DOHH2 (cell line): ENCODE data around the gene CR1L.
"Not testable (repeated sequence)": the region's sequence is repeated elsewhere in the genome, so short reads cannot be mapped to it uniquely, and the experiment has no call there.

ENCODE experiments used
- EZH2phosphoT487 ChIP-seq: fragments of 200-600 bp; sonication (generic); IDR thresholded peaks from 2 replicates; pipeline ENCODE4 v1.6.1; 2017; ENCODE audit warnings: borderline replicate concordance, mild to moderate bottlenecking, antibody characterized with exemption, low read length, moderate library complexity, mixed read lengths
- TF ChIP-seq, protein P1 (sequence below): fragments of 200-600 bp; sonication (generic); IDR thresholded peaks from one replicate; pipeline ENCODE4 v1.5.1; 2014; ENCODE audit warnings: antibody characterized with exemption, mild to moderate bottlenecking, low read depth, low read length; ENCODE audit not compliant: poor library complexity, severe bottlenecking

DNA sequence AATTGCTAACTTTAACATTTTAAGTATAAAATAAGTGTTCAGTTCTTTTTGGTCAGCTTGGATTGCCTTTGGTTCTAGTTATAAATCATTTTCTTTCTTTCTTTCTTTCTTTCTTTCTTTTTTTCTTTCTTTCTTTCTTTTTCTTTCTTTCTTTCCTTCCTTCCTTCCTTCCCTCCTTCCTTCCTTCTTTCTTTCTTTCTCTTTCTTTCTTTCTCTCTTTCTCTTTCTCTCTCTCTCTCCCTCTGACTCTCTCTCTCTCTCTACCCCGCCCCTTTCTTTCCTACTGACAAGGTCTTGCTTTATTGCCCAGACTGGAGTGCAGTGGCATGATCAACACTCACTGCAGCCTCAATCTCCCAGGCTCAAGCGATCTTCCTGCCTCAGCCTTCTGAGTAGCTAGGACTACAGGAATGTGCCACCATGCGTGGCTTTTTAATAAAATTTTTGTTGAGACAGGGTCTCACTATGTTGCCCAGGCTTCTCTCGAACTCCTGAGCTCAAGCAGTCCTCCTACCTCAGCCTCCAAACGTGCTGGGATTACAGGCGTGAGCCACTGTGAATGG lies 38.0 kb downstream of the CR1L start:
- TF ChIP-seq, protein P1, sequence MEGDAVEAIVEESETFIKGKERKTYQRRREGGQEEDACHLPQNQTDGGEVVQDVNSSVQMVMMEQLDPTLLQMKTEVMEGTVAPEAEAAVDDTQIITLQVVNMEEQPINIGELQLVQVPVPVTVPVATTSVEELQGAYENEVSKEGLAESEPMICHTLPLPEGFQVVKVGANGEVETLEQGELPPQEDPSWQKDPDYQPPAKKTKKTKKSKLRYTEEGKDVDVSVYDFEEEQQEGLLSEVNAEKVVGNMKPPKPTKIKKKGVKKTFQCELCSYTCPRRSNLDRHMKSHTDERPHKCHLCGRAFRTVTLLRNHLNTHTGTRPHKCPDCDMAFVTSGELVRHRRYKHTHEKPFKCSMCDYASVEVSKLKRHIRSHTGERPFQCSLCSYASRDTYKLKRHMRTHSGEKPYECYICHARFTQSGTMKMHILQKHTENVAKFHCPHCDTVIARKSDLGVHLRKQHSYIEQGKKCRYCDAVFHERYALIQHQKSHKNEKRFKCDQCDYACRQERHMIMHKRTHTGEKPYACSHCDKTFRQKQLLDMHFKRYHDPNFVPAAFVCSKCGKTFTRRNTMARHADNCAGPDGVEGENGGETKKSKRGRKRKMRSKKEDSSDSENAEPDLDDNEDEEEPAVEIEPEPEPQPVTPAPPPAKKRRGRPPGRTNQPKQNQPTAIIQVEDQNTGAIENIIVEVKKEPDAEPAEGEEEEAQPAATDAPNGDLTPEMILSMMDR, result not testable (repeated sequence)
- TF ChIP-seq EZH2phosphoT487, result not testable (repeated sequence)
